ENCODE measurements around the gene MMP1.

DNA sequence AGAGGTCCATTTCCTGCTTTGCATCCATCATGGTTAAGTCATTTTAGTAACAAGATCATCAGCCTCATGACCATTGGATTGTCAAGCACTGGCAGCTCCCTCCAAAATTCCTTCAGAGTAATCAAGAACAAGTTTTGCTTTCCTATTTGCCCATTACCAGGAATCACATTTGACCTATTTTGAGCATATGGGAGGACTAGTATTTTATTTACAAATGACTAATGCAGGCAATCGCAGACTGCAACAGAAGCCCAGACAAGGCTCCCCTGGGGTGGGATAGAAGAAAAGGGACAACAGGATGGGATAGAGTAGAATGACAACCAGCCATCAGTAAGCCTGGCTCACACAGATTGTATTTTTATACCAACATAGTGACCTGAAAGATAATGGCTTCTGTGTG, 26.6 kb downstream of the MMP1 start:
- TF ChIP-seq POLR2A (IDR thresholded peaks at IDR 0.05) = no peak
- TF ChIP-seq, protein P1, sequence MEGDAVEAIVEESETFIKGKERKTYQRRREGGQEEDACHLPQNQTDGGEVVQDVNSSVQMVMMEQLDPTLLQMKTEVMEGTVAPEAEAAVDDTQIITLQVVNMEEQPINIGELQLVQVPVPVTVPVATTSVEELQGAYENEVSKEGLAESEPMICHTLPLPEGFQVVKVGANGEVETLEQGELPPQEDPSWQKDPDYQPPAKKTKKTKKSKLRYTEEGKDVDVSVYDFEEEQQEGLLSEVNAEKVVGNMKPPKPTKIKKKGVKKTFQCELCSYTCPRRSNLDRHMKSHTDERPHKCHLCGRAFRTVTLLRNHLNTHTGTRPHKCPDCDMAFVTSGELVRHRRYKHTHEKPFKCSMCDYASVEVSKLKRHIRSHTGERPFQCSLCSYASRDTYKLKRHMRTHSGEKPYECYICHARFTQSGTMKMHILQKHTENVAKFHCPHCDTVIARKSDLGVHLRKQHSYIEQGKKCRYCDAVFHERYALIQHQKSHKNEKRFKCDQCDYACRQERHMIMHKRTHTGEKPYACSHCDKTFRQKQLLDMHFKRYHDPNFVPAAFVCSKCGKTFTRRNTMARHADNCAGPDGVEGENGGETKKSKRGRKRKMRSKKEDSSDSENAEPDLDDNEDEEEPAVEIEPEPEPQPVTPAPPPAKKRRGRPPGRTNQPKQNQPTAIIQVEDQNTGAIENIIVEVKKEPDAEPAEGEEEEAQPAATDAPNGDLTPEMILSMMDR (IDR thresholded peaks at IDR 0.05) = no peak
